ENCODE data around the gene CAST. TPM values are rescaled to one million over a fixed set of nuclear protein-coding genes. Genes with fewer than 3 reads are reported as not detected.

The CAST gene
- total RNA-seq, 2 experiments from 2014 or later: 170 to 179 TPM

DNA sequence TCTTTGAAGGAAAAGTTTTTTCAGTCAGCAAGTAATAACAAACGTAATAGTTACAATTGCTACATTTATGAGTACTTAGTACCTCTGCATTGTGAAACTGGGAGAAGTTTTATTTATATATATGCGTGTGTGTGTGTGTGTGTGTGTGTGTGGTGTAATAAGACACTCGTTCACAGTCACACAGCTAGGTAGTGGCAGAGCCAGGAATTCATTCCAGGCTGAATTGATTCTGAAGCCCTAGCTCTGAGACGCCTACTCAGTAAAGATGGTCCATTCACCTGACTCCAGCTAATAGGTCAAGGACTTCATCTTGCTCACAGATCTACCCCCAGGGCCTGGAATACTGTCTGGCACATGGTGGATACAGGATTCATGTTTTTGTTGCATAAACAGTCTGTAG, 13.6 kb upstream of the CAST start:
- CTCF ChIA-PET: no interaction called here
- Mint-ChIP-seq H3K27me3 (peaks cover 52% of the 10 kb centered on the region), H3K27ac (no peak overlapping the region), H3K4me3 (no peak overlapping the region), H3K9me3 (no peaks in the 10 kb centered on the region), H3K36me3 (ENCODE audit: low read depth) (no peaks in the 10 kb centered on the region), H3K4me1 (peaks cover 4% of the 10 kb centered on the region)
- POLR2A ChIA-PET: interaction anchor here (2.7 kb wide), 1 partner anchor 14 kb away, joined by 10 read pairs; the partner anchor contains the start of gene CAST
- DNase-seq: no peak

DNA sequence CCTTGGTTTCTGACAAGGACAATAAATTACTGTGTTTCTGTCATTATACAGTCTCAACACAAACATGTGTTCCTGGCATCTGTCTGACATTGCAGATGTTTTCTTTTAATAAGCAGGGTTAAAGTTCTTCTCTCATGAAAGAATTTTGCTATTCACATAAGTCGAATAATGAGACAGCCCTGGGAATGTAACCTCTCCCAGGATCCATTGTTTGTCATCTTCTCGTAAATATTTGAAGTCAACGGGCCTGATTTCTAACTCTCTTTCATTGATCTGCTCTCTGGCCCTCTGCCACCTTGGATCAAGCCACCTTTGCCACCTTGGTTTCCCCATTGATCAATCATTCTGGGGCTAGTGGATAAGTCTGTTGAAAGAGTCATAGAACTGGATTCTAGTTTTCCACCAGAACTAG, 12.9 kb upstream of the CAST start:
- DNase-seq: no peak
- peaks cover 56% of the 10 kb centered on the region for H3K27me3 Mint-ChIP-seq
- POLR2A ChIA-PET: interaction anchor here (0.6 to 2.7 kb wide), 3 partner anchors 13 to 235 kb away, joined by 3 to 10 read pairs (median 7); partner anchors contain the start of gene CAST

DNA sequence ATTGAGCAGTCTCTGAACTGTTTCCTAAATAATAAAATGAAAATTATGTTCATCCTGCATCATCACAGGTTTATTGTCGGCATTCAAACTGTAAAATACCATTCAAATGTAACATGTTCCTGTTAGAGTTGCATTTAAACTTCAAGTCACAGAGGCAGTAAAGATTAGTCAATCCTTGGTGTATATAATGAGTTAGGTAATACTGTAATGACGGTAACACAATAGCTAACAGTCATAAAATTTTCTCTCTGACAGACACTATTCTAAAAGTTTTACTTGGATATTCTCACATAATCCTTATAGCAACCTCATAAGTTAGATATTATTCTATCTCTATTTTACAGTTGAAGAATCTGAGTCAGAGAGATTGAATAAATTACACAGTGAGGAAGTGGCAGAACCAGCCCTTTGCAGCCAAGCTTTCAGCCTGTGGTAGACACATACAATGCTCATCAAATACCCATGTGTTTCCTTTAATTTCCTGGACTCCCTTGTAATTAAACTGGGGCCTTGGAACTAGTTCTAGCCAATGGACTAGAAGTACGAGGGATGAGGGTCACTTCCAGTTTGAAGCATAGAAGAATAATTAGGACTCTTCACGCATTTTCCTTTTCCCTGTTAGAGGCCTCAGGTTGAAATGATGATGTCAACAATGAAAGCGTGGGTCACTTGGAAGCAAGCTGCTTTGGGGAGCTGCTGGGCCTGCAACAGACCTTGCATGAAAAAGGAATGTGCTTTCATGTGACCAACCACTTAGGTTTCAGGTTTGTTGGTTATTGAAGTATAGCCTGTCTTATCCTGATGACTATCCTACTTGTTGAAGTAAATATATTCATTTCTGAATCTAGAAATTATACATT, 12.3 kb upstream of the CAST start:
- no peak overlapping the region for H3K4me3 Mint-ChIP-seq
- peaks cover 13% of the 10 kb centered on the region for H3K4me1 Mint-ChIP-seq
- no peak for DNase-seq
- ChIA-PET POLR2A (interaction anchor here (1.5 kb wide), 1 partner anchor 13 kb away, joined by 7 read pairs; the partner anchor contains the start of gene CAST), CTCF (no interaction called here)
- H3K27ac Mint-ChIP-seq: no peak overlapping the region
- peaks cover 59% of the 10 kb centered on the region for H3K27me3 Mint-ChIP-seq
- no peaks in the 10 kb centered on the region for H3K36me3 Mint-ChIP-seq (ENCODE audit: low read depth)
- no peaks in the 10 kb centered on the region for H3K9me3 Mint-ChIP-seq

More for the DNA sequence above, 12.9 kb upstream of the CAST start:
- no peaks in the 10 kb centered on the region for H3K9me3 Mint-ChIP-seq
- CTCF ChIA-PET: no interaction called here
- no peak overlapping the region for H3K27ac Mint-ChIP-seq
- H3K36me3 Mint-ChIP-seq (ENCODE audit: low read depth): no peaks in the 10 kb centered on the region
- peaks cover 8% of the 10 kb centered on the region for H3K4me1 Mint-ChIP-seq
- no peak overlapping the region for H3K4me3 Mint-ChIP-seq

DNA sequence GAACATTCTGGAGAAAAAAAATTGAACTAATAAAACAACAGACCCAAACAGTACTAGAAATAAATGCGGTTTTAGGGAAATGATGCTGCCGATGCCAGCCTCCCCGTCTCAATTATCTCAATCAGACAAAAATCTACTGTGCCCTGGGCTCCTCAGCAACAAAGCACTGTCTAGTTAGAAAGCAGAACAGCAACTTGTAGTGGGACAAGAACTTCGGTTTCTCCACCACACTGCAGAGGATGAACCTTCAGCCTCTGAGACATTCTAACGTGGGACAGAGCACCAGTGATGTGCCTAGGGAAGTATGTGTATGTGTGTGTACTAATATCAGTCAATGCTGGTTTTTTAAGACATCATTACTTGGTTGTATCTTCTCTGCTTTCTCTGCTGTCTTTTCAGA, 11.1 kb upstream of the CAST start:
- peaks cover 24% of the 10 kb centered on the region for H3K4me1 Mint-ChIP-seq
- H3K9me3 Mint-ChIP-seq: no peaks in the 10 kb centered on the region
- ChIA-PET CTCF (no interaction called here), POLR2A (interaction anchor here (2.5 kb wide), 1 partner anchor 12 kb away, joined by 16 read pairs; the partner anchor contains the start of gene CAST)
- H3K4me3 Mint-ChIP-seq: no peak overlapping the region
- no peak for DNase-seq
- no peaks in the 10 kb centered on the region for H3K36me3 Mint-ChIP-seq (ENCODE audit: low read depth)
- no peak overlapping the region for H3K27ac Mint-ChIP-seq
- H3K27me3 Mint-ChIP-seq: peaks cover 66% of the 10 kb centered on the region

DNA sequence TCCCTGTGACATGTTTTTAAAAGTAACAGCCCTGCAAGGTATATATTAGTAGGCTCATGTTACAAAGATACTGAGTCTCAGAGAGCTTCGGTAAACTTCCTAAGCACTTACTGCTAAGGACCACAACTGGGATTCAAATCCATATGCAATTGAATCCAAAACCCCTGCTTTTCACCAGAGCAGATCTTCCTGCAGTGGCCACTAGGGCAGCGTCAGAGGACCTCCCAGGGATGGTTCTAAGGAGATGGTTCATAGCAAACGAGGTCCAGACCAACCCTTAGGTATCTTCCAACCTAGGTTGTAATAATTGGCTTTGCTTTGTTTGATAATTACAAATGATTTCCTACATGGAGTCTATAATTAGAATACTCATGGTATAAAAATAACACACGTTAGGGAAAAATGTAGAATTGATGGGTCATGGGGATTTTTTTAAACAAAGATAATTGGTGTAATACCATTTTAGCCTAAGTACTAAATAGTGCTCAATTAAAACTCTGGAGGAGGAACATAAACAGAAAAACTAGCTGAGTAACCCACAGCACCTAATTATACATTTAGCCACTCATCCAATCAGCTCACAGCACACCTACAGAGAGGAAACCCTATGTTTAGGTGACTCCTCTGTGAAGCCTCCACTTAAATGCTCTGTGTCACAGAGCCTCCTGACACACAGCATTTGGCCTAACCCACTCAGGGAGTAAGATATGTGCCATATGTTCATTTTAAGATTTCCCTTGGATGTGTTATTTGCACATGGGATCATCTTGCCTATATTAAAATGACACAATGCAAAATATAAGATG, 10.0 kb upstream of the CAST start:
- DNase-seq: no peak
- Mint-ChIP-seq H3K36me3 (ENCODE audit: low read depth) (peaks cover 2% of the 10 kb centered on the region), H3K27me3 (peaks cover 68% of the 10 kb centered on the region), H3K4me1 (peaks cover 35% of the 10 kb centered on the region), H3K4me3 (no peak overlapping the region), H3K27ac (no peak overlapping the region), H3K9me3 (no peaks in the 10 kb centered on the region)
- ChIA-PET POLR2A (interaction anchor here (2.5 kb wide), 1 partner anchor 11 kb away, joined by 16 read pairs; the partner anchor contains the start of gene CAST), CTCF (interaction anchor here (0.8 to 1.5 kb wide), 3 partner anchors 11 to 48 kb away, joined by 3 read pairs; no protein-coding TSS in a partner anchor)

DNA sequence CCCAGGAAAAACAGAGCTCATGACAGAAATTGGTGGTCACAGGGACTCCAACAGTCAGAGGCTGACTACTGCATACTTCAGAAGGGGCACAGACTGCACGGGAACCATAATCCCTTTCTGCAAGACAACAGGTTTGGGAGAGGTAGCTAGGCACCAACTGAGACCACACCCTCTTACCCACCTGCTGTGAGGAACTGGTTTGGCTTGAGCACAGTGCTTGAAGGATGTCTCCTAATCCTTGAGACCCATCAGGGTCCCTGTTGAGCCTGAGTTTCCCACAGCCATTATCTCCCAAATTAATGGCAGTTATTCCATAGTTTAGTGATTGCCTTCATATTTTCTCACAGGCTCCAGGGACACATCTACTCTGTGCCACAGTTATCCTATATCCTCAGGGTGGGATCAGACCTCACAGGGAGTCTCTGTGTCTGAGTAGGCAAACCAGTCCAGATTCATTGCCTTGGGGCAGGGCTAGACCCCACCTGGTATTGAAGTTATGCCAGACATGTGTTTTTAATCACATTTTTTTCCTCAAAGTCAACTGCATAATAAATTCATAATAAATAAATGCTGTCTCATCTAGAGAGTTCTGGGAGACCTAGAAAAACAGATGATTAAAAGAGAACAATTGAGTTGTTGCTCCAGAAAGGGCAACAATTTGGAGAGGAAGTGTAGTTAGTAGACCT, 9.3 kb upstream of the CAST start:
- H3K4me3 Mint-ChIP-seq: no peak overlapping the region
- ChIA-PET POLR2A (interaction anchor here (2.5 kb wide), 1 partner anchor 10 kb away, joined by 16 read pairs; the partner anchor contains the start of gene CAST), CTCF (interaction anchor here (1.0 to 1.5 kb wide), 2 partner anchors 10 to 49 kb away, joined by 3 read pairs; no protein-coding TSS in a partner anchor)
- H3K27me3 Mint-ChIP-seq: peaks cover 70% of the 10 kb centered on the region
- peaks cover 2% of the 10 kb centered on the region for H3K36me3 Mint-ChIP-seq (ENCODE audit: low read depth)
- no peaks in the 10 kb centered on the region for H3K9me3 Mint-ChIP-seq
- DNase-seq: no peak
- no peak overlapping the region for H3K27ac Mint-ChIP-seq
- H3K4me1 Mint-ChIP-seq: peaks cover 41% of the 10 kb centered on the region

DNA sequence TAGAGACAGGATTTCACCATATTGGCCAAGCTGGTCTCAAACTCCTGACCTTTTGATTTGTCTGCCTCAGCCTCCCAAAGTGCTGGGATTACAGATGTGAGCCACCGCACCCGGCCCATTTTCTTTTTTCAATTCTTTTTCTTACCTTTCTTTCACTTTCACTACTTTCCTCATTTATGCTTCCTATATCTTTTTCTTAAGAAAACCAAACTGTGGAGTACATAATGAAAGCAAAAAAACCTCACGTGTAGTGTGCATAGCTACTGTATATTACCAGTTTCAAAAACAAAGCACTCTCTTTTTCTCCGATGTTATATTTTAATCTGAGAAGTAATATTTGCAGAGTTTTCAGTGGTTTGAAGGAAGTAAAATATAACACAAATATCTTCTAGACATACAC, 8.0 kb upstream of the CAST start:
- peaks cover 2% of the 10 kb centered on the region for H3K36me3 Mint-ChIP-seq (ENCODE audit: low read depth)
- DNase-seq: no peak
- H3K9me3 Mint-ChIP-seq: no peaks in the 10 kb centered on the region
- no peak overlapping the region for H3K27ac Mint-ChIP-seq
- H3K27me3 Mint-ChIP-seq: peaks cover 73% of the 10 kb centered on the region
- H3K4me3 Mint-ChIP-seq: no peak overlapping the region
- peaks cover 44% of the 10 kb centered on the region for H3K4me1 Mint-ChIP-seq
- ChIA-PET POLR2A (interaction anchor here (1.2 to 1.4 kb wide), 3 partner anchors 9 to 1022 kb away, joined by 3 to 7 read pairs (median 3); no protein-coding TSS in a partner anchor), CTCF (interaction anchor here (0.5 to 2.5 kb wide), 6 partner anchors 18 to 527 kb away, joined by 3 to 10 read pairs (median 3); no protein-coding TSS in a partner anchor)

DNA sequence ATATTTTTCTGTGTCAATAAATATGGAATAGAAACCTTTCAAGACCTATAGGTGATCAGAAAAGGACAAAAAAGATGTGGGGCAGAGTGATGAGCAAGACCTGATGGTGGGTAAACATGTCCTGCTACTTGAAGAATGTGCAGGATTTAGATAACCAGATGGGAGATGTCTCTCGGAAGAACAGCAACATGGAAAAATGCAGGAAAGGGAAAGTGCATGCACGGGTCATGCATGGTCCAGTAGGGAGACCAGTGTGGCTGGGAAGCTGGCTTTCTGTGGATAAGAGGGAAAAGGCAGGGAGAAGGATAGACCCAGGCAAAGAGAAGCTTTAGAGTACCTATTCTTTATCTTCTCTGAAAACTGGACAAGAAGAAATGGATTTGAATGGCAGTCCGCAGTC, 7.1 kb upstream of the CAST start:
- Mint-ChIP-seq H3K36me3 (ENCODE audit: low read depth) (peaks cover 2% of the 10 kb centered on the region), H3K4me1 (peaks cover 48% of the 10 kb centered on the region), H3K9me3 (no peaks in the 10 kb centered on the region), H3K27ac (no peak overlapping the region), H3K4me3 (no peak overlapping the region), H3K27me3 (peaks cover 72% of the 10 kb centered on the region)
- DNase-seq: no peak
- ChIA-PET CTCF (interaction anchor here (1.2 to 2.5 kb wide), 5 partner anchors 18 to 310 kb away, joined by 3 to 10 read pairs (median 3); no protein-coding TSS in a partner anchor), POLR2A (interaction anchor here (1.2 to 1.5 kb wide), 4 partner anchors 8 to 1023 kb away, joined by 3 to 7 read pairs (median 3); no protein-coding TSS in a partner anchor)

DNA sequence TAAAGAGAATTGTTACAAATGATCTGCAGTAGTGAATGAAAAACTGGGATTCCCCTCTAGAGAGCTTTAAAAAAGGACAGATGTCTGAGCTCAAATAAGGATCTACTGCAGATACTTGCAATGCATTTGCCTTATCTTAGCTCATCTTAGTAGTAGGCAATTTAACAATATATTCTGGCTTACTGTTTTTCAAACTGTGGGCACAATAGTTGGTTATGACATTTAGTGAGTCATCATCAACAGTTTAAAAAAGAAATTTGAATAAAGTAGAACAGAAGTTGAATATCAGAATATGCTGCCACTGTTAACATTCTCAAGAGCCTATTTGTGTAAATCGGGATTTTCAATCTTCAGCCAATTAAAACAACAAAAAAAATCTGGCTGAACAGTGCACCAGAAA, 6.7 kb upstream of the CAST start:
- H3K27me3 Mint-ChIP-seq: peaks cover 73% of the 10 kb centered on the region
- CTCF ChIA-PET: interaction anchor here (1.2 to 2.5 kb wide), 4 partner anchors 32 to 310 kb away, joined by 3 to 10 read pairs (median 5); no protein-coding TSS in a partner anchor

DNA sequence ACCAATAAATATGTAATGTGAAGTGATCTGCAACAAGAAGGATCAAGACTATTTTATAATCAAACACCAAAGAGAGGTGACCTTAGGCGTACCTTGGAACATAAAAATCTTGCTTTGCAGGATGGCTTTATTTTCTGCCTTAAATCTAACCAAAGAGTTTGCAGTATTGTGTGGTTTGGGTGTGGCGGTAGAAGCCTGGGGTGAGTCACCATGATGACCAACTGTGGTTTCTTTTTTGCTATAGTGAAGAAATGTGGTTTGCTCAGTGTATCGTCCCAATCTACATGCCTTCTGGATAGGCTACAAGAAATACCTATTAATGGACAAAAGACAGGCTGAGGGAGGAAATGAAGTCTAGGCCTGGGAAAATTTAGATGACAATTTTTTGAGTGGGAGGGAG, 5.1 kb upstream of the CAST start:
- POLR2A ChIA-PET: interaction anchor here (1.6 kb wide), 1 partner anchor 151 kb away, joined by 4 read pairs; the partner anchor contains the start of gene ERAP1
- H3K27me3 Mint-ChIP-seq: peaks cover 58% of the 10 kb centered on the region
- peaks cover 62% of the 10 kb centered on the region for H3K4me1 Mint-ChIP-seq

More for the DNA sequence above, 6.7 kb upstream of the CAST start:
- POLR2A ChIA-PET: interaction anchor here (1.2 to 1.5 kb wide), 3 partner anchors 36 to 1024 kb away, joined by 3 read pairs; no protein-coding TSS in a partner anchor
- Mint-ChIP-seq H3K4me3 (no peak overlapping the region), H3K4me1 (peaks cover 52% of the 10 kb centered on the region), H3K27ac (peak overlapping the region; percentile 7), H3K9me3 (no peaks in the 10 kb centered on the region), H3K36me3 (ENCODE audit: low read depth) (peaks cover 2% of the 10 kb centered on the region)
- no peak for DNase-seq

DNA sequence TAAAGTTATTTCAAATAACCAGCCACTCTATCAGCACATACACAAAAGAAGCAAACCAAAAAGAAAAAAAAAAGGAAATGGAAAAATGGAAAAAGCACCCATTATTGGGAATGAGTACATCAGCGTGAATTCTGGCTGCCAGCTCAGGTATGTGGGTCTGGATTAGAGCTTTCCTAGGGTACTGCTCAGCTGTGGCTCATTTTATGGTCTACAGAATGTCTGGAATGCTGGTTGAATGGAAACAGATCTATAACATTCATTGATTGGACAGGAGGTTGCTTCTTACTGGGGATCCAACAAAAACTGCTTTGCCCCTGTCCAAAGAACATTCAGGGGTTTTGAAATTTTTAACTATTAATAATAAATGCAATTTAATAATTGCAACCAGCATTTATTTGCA, 3.9 kb upstream of the CAST start:
- H3K9me3 Mint-ChIP-seq: no peaks in the 10 kb centered on the region
- no peak for DNase-seq
- CTCF ChIA-PET: no interaction called here
- peaks cover 64% of the 10 kb centered on the region for H3K4me1 Mint-ChIP-seq
- H3K36me3 Mint-ChIP-seq (ENCODE audit: low read depth): peaks cover 11% of the 10 kb centered on the region
- H3K27ac Mint-ChIP-seq: no peak overlapping the region
- POLR2A ChIA-PET: interaction anchor here (0.6 to 1.6 kb wide), 2 partner anchors 44 to 150 kb away, joined by 3 to 4 read pairs; partner anchors contain the start of gene ERAP1
- peaks cover 49% of the 10 kb centered on the region for H3K27me3 Mint-ChIP-seq
- no peak overlapping the region for H3K4me3 Mint-ChIP-seq

More for the DNA sequence above, 5.1 kb upstream of the CAST start:
- Mint-ChIP-seq H3K27ac (peak overlapping the region; percentile 66), H3K36me3 (ENCODE audit: low read depth) (peaks cover 4% of the 10 kb centered on the region), H3K9me3 (no peaks in the 10 kb centered on the region), H3K4me3 (peak overlapping the region; percentile 18)
- DNase-seq: peak; percentile 80
- CTCF ChIA-PET: no interaction called here

DNA sequence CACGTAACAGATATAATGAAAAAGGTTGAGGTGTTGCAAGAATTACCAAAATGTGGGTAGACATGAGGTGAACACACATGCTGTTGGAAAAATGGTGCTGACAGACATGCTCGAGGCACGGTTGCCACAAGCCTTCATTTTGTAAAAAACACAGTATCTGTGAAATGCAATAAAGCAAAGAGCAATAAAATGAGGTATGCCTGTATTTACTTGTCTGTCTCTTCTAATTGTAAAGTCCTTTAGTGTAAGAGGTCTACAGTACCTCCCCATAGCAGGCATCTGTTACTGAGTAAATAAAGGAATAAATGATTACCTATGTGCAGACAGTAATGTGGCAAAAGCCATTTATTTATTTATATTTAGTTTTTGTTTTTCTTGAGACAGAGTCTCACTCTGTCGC, 3.0 kb upstream of the CAST start:
- Mint-ChIP-seq H3K27ac (no peak overlapping the region), H3K4me1 (peaks cover 68% of the 10 kb centered on the region), H3K36me3 (ENCODE audit: low read depth) (peaks cover 13% of the 10 kb centered on the region), H3K4me3 (no peak overlapping the region), H3K27me3 (peaks cover 47% of the 10 kb centered on the region), H3K9me3 (no peaks in the 10 kb centered on the region)
- ChIA-PET POLR2A (interaction anchor here (4.8 kb wide), 1 partner anchor 43 kb away, joined by 62 read pairs; no protein-coding TSS in a partner anchor), CTCF (interaction anchor here (2.6 kb wide), 1 partner anchor 45 kb away, joined by 9 read pairs; no protein-coding TSS in a partner anchor)
- DNase-seq: no peak

Measured in activated CD4-positive, alpha-beta memory T cell treated with anti-CD3 and anti-CD28 coated beads, Interleukin-2, amount 10 ng/mL, durations not matched to agents 7 days and 5 days (primary cell).